HFFc6 (cell line): Measurements from ENCODE around the gene GTF3A. TPM values are rescaled to one million over a fixed set of nuclear protein-coding genes. Genes with fewer than 3 reads are reported as not detected.

ENCODE experiments used
- DNase-seq: peaks from one replicate; pipeline ENCODE4 v3.0.0-alpha.2; 2018
- H3K27ac Mint-ChIP-seq: 2 replicates; pipeline ENCODE4 v1.8.0; 2020; ENCODE audit warnings: mild to moderate bottlenecking, mixed read lengths
- H3K27me3 Mint-ChIP-seq: 2 replicates; pipeline ENCODE4 v1.8.0; 2021; ENCODE audit warnings: mild to moderate bottlenecking, moderate library complexity, mixed read lengths; ENCODE audit not compliant: insufficient read depth
- H3K36me3 Mint-ChIP-seq: 2 replicates; pipeline ENCODE4 v1.8.0; 2021; ENCODE audit warnings: low read depth, mixed read lengths
- H3K4me1 Mint-ChIP-seq: 2 replicates; pipeline ENCODE4 v1.8.0; 2020; ENCODE audit warnings: low read depth, mixed read lengths
- H3K4me3 Mint-ChIP-seq: 2 replicates; pipeline ENCODE4 v1.8.0; 2020; ENCODE audit warnings: mild to moderate bottlenecking, moderate library complexity, mixed read lengths
- H3K9me3 Mint-ChIP-seq: 2 replicates; pipeline ENCODE4 v1.8.0; 2020; ENCODE audit warnings: mild to moderate bottlenecking, mixed read lengths
- total RNA-seq, 6 experiments: library from RNA; stranded (reverse); fragmentation: NEBNext Ultra II Directional; extraction: Animal tissue kit (Norgen Biotek cat#: 25700); gene quantifications; 2 replicates in 1 of 6; 3 replicates in 5 of 6; pipeline ENCODE4 v1.2.3, GENCODE V29; 2021
- TF ChIP-seq, protein P1 (sequence below): fragments of 200-600 bp; sonication (generic); IDR thresholded peaks from 2 replicates; pipeline ENCODE4 v1.5.0; 2021; ENCODE audit warnings: antibody characterized with exemption, mild to moderate bottlenecking

GTF3A gene
- total RNA-seq, 6 experiments from 2014 or later, result 70.8 to 81.2 (median 75.0) TPM

DNA sequence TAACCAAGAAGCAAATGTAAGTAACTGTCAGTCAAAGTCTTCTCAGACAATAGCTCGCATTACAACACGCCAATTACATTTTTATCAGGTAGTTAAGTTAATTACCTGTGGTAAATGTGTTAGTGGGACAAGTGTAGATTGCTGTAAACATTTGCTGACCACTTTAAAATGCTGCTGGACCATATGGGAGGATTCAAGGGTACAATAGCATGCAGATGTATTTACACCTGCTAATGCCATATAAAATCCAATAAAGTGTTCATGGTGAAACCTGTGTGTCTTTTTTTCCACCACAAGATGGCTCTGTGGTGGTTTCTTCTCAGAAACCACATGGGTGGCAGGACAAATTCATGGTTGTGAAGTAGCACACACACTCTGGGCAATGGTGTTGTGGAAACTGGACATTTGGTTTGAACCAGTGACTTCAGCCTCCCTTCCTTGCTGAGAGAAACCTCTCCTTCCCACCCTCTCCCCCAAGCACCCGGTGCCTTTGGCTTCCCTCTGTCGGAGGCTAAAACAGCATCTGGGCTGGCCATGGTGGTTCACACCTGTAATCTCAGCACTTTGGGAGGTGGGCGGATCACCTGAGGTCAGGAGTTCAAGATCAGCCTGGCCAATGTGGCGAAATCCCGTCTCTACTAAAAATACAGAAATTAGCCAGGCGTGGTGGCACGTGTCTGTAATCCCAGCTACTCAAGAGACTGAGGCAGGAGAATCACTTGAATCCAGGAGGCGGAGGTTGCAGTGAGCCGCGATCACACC lies 18.1 kb upstream of the GTF3A start:
- Mint-ChIP-seq H3K27ac (no peak overlapping the region), H3K27me3 (peaks cover 40% of the 10 kb centered on the region), H3K9me3 (peaks cover 4% of the 10 kb centered on the region), H3K4me3 (no peak overlapping the region), H3K4me1 (peaks cover 16% of the 10 kb centered on the region), H3K36me3 (no peaks in the 10 kb centered on the region)
- TF ChIP-seq, protein P1, sequence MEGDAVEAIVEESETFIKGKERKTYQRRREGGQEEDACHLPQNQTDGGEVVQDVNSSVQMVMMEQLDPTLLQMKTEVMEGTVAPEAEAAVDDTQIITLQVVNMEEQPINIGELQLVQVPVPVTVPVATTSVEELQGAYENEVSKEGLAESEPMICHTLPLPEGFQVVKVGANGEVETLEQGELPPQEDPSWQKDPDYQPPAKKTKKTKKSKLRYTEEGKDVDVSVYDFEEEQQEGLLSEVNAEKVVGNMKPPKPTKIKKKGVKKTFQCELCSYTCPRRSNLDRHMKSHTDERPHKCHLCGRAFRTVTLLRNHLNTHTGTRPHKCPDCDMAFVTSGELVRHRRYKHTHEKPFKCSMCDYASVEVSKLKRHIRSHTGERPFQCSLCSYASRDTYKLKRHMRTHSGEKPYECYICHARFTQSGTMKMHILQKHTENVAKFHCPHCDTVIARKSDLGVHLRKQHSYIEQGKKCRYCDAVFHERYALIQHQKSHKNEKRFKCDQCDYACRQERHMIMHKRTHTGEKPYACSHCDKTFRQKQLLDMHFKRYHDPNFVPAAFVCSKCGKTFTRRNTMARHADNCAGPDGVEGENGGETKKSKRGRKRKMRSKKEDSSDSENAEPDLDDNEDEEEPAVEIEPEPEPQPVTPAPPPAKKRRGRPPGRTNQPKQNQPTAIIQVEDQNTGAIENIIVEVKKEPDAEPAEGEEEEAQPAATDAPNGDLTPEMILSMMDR, result peak; percentile 76
- DNase-seq, result peak; percentile 26

GRCh38 chr13:27408074-27408473 lies 16.3 kb upstream of the GTF3A start:
- Mint-ChIP-seq H3K27ac (no peak overlapping the region), H3K36me3 (no peaks in the 10 kb centered on the region), H3K27me3 (peaks cover 51% of the 10 kb centered on the region), H3K4me1 (peaks cover 12% of the 10 kb centered on the region), H3K4me3 (no peak overlapping the region), H3K9me3 (peaks cover 4% of the 10 kb centered on the region)
- DNase-seq, result no peak
- TF ChIP-seq, protein P1, result no peak

DNA sequence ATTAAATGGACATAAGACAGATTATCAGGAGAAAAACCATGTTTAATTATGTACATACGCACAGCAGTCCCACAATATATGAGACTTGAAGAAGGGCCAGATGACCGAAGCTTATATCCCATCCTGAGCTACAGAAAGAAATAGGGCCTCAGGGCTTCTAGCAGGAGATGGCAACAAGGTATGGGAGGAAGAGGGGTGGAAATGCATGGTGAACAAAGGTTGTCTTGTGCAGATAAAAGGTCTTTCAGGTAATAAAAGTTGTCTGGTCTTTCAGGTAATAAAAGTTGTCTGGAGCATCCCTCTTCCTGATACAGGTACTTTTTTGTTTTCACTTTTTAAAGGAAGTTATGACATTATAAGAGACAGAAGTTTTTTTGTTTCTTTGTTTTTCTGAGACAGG lies 15.4 kb upstream of the GTF3A start:
- Mint-ChIP-seq H3K9me3 (peaks cover 4% of the 10 kb centered on the region), H3K4me1 (peaks cover 2% of the 10 kb centered on the region), H3K36me3 (no peaks in the 10 kb centered on the region), H3K27ac (no peak overlapping the region), H3K27me3 (peaks cover 57% of the 10 kb centered on the region), H3K4me3 (no peak overlapping the region)
- TF ChIP-seq, protein P1, result no peak
- DNase-seq, result no peak

DNA sequence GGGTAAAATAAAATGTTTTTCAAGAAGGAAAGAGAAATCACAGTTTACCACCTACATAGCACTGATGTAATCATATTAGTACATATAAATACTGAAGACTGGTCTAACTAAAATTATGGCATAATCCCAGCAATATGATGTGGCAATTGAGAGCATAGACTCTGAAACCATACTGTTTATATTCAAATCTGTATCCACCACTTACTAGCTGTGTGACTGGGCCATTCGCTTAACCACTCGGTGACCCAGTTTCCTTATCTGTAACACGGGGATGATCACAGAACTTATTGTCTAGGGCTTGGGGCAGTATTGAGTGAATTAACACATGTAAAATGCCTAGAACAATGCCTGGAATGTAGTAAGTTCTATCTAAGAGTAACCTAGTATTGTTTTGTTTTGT lies 13.1 kb upstream of the GTF3A start:
- H3K36me3 Mint-ChIP-seq, result no peaks in the 10 kb centered on the region
- no peak overlapping the region for H3K4me3 Mint-ChIP-seq
- no peaks in the 10 kb centered on the region for H3K4me1 Mint-ChIP-seq
- H3K27ac Mint-ChIP-seq, result no peak overlapping the region
- peaks cover 67% of the 10 kb centered on the region for H3K27me3 Mint-ChIP-seq
- no peak for DNase-seq
- TF ChIP-seq, protein P1, result no peak
- H3K9me3 Mint-ChIP-seq, result peaks cover 4% of the 10 kb centered on the region

DNA sequence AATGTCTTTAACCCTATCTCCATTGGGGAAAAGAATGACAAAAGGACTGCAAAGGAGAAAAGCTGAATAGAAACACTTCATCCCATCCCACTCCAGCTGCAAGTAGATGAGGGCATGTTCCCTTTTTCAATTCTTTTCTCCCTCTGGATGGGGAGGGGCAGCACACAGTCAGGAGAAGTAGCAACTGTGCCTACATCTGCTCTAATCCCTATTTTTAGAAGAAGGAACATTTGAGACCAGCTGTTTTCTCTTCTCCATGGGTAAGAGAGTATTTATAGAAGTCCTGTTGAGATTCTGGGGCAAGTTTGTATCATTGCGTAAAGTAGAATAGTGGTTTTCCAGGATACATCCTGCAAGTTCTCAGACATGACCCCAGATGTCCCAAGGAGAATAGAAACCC lies 9.3 kb upstream of the GTF3A start:
- Mint-ChIP-seq H3K9me3 (peaks cover 2% of the 10 kb centered on the region), H3K36me3 (no peaks in the 10 kb centered on the region), H3K4me3 (no peak overlapping the region), H3K27me3 (peaks cover 48% of the 10 kb centered on the region), H3K4me1 (peaks cover 8% of the 10 kb centered on the region), H3K27ac (no peak overlapping the region)
- no peak for DNase-seq
- TF ChIP-seq, protein P1, result no peak
